HG02970 (cell line): ENCODE results near the gene PTPRG.

Source experiments
- ATAC-seq: cut with Tn5 transposase; IDR thresholded peaks from one replicate; pipeline ENCODE4 v1.9.1; 2021; ENCODE audit warnings: mild to moderate bottlenecking, moderate library complexity, moderate number of reproducible peaks; ENCODE audit not compliant: unreplicated experiment, low FRiP score

The PTPRG gene

DNA sequence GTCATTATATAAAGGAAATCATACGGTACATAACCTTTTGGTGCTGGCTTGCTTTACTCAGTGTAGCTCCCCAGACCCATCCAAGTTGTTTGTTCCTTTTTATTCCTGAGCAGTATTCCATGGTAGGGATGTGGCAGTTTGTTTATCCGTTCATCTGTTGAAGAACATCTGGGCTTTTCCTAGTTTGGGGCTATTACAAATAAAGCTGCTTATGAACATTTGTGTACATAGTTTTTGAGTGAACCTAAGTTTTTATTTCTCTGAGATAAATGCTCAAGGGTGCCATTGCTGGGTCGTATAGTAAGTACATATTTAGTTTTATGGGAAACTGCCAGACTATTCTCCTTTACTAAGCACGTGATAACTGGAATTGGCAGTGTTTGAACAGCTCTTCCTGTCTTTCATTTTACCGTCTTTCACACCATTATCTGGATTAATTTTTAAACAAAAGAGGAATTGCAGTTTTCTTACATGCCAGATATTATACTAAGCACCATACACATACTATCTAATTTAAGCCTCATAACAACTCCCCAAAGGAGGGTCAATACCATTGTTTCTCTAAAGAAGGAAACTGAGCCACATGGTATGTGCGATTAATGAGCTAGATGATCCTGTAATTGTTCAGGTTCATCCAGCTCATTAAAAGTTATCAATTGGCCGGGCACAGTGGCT is 85.6 kb downstream of the PTPRG start:
- ATAC-seq: no peak

DNA sequence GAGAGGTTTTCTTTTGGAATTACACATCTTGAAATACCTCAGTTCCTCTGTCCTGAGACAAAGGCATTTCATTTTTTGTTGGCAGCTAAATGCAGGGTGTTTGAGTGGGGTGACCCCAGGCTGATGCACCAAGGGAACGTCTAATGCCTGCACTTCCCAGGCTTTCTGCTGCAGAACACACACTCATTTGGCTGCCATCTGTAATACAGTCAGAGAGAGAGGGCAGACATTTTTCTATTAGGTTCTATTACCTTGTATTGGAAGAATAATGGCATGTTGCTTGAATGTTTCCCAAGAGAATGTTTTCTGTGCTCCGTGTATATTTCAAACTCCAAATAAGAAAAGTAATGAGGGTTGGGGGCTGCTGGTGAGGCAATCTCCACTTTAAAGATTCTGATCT is 87.1 kb downstream of the PTPRG start:
- no peak for ATAC-seq

DNA sequence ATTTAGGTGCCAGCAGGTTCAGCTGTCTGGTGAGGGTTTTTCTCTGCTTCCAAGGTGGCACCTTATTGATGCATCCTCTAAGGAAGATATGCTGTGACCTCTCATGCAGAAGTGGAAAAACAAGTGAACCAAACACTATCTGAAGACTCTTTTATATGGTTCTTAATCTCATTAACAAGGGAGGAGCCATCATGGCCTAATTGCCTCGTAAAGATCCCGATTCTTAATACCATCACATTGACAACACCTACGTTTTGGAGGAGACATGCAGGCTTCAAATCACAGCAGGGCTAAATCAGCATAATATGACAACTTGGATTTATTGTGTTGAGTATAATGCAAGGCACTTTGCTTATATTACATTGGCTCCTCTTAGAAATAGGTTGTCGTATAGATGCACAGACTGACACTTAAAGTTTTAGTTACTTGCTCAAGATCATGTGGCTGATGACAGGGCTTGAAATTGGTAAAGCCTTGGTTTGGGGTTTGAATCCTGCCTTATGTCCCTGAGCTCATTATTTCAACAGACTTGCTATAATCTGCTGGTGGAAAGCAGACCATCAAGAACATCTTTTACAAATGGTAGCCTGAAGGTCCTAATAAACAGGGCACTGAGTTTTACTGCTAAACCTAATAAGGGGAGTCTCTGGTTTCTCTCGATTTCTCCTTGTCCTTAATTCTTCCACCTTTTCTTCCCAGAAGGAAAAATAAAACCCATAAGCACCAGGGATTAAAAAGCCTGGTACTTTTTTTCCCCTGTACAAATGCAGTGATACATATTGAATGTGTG is 88.2 kb downstream of the PTPRG start:
- ATAC-seq: no peak

DNA sequence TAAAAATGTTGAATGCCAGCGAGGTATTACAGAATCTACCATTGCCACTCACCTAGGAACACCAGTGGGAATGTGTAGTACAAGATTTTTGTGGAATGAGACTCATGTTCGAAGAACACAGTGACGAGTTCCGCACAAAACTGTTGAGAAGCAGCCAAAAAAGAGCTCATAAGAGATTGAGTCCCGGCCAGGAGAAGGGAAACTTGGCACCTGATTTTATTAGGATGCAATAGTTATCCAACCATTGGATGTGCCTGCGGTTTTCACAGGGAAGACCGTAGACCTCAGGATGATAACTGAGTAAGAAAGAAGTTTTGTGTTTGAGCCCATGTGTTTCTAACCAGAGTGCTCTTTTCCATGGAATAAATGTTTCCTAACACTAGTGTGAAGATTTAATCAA is 88.9 kb downstream of the PTPRG start:
- ATAC-seq: no peak

DNA sequence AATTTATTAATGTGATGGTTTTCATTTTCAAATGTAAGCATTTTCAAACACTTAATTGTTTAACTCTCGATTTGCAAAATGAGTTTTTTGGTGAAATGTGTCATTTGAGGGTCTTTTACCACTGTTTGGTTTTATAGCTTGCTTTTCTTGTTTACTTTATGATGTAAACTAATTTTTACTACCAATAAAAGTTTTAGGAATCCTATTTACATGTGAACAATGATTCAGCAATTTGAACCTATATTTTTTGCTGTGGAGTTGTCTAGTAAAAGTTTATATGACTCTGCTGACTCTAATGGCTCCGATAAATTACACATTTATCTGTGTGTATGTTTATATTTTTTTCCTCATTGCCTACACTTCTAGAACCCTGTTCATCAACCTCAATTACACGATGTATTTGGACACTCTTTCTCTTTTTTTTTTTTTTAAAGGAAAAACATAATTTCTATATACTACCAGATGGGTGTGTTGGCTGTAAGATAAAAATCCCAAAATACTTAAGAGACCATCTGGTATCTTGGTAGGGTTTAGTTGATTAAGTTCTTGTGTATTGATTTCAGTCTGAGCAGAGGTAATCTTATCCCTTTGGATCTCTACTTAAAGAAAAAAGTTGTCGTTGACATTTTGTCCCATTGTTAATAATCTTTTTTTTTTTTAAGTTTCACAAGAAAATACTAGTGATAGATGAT is 89.5 kb downstream of the PTPRG start:
- no peak for ATAC-seq

DNA sequence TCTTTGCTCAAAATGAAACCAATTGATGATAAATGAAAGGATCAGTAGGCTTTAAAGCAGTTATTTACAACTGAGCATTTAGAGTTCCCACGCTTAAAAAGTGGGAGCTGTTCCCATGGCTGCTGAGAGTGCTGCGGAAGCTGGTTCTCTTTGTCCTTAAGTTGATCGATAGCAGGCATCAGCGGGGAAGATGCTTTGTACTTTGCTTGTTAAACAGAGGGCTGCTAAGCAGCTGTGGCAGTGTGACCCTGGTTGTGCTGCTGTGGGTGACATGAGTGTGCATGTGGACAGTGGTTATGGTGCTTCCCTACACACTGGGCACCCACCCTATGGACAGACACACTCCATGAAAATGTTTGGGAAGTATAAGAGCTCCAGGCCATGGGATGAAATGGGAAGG is 96.3 kb downstream of the PTPRG start:
- no peak for ATAC-seq

DNA sequence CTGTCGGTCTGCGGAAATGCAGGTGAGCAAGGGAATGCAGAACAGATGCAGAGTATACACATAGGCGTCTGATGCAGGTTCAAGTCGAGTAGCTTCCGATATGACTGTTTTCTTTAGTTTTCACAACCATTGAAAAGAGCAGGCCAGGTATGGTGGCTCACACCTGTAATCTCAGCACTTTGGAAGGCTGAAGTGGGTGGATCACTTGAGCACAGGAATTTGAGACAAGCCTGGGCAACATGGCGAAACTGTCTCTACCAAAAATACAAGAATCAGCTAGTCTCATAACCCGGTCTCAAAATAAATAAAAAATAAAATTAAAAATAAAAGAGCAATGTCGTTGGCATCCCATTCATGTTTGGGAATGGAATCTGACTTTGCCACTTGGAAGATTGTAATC is 101.5 kb downstream of the PTPRG start:
- ATAC-seq: no peak

DNA sequence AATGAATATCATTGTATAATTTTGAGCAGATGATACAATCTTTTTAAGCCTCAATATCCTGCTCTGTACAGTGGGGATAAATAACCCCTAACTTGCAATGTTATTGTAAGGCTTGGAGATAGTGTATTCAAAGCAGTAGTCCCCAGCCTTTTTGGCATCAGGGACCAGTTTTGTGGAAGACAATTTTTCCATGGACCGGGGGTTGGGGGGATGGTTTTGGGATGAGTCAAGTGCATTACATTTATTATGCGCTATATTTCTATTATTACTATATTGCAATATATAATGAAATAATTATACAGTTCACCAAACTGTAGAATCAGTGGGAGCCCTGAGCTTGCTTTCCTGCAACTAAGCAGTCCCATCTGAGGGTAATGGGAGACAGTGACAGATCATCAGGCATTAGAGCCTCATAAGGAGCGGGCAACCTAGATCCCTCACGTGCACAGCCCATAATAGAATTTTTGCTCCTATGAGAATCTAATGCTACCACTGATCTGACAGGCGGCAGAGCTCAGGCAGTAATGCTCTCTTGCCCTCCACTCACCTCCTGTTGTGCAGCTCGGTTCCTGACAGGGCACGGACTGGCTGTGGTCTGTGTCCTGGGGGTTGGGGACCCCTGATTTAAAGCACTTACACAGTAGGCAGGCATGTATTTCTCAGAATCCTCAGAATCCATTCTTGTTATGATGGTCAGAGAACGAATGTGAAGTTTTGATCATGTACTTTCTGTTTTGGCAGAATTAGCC is 102.2 kb downstream of the PTPRG start:
- ATAC-seq: no peak

DNA sequence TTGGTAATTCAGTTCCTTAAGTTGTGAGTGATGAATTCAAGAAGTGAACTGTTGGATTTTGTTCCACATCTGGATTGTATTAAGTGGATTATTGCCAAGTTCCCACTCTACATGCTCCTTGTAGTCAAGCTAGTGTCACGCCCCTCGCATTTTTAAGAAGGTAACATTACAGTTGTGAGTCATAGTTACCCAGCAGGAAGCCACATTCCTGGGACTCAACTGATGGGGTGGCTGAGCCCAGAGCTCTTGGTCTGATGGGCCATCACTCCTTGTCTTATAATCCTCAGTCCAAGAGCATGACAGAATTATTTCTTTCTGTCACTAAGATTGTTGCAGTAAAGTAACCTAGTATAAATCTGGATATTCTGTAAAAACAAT is 102.7 kb downstream of the PTPRG start:
- no peak for ATAC-seq

DNA sequence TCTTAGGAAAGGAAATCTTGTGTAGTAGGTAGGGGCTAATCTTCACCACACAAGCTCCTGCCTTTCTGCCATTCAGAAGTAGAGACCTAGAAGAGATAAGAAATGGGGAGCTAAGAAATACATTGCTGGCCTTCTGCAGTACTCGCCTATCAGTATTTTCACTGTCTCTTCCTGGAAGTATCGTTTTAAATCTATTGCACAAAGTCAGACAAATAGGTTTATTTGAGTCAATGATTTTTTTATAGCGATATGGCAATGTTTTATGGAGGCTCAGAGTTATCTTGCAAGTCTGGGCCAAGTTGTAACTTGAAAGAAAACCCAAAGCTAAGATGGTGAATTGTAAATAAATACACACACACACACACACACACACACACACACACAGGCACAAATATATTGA is 103.8 kb downstream of the PTPRG start:
- ATAC-seq: no peak

DNA sequence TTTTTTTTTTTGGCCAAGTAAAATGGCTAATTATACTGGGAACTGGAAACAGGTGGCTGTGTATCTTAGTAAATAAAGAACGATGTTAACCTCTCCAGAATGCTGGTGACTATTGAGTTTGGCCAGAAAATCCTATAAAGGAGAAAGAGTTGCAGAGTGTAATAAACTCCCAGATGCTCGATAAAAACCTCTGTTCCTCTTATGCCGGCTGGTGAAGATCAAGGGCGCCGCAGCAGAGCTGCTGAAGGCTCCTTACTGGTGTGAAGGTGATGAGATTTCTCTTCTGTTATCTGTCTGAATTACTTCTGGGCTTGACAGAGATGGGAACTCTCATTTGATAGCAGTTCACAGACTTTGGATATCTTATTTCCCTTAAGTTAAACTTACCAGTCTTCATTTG is 104.6 kb downstream of the PTPRG start:
- no peak for ATAC-seq

DNA sequence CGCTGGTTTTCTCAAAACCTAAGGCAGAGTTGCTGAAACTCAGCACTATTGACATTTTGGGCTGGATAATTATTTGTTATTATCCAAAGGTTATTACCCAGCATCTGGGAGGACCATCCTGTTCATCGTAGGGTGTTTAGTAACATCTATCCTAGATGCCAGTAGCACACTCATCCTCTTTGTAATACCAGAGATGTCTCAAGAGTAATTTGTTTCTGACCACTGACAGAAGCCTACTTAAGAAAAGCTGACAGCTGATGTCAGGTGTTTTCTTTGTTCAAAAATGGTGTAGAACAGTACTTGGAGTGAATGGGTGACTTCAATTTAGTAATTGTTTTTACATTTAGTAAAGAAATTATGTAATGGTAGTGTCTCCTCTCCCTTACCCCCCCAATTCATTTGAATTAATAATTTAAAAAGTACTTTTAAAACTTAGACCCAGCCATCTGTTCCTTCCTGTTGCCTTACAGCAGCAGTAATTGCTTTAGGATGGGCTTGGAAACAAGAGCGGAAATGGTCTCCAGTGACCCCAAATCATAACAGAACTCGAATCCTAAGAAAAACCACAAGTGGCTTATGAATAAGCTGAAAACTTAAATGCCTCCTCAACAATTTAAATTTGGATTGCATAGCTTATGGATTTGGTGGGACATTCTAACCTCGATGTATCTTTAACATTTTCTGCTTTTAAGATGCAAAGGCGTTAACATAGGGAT is 105.4 kb downstream of the PTPRG start:
- ATAC-seq: no peak

DNA sequence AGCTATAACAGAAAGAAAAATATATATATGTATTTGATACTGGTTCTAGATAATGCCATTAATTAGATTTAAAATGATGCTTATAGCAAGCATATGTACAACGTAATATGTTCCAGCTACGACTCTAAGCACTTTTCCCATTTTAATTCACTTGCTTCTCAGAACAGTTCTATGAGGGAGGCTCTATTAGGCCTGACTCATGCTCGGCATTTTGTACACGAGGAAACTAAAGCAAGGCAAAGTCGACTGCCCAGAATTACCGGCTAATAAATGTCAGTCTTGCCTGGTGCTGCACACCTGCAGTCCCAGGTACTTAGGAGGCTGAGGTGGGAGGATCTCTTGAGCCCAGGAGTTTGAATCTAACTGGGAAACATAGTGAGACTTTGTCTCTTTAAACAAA is 106.0 kb downstream of the PTPRG start:
- ATAC-seq: no peak

DNA sequence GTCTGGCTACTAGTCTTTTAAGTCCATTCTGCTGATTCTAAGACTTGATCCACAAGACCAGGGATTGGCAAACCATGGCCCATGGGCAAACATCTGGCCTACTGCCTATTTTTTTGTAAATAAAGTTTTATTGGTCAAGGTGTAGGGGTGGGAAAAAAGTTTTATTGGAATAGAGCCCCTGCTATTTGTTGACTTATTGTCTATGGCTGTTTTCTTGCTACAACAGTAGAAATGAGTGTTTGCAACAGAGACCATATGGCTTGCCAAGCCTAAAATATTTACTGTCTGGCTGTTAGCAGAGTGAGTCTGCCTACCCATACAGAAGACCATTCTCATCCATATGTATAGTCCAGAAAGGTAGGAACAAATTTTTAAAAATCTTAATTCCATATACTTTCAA is 106.4 kb downstream of the PTPRG start:
- no peak for ATAC-seq

DNA sequence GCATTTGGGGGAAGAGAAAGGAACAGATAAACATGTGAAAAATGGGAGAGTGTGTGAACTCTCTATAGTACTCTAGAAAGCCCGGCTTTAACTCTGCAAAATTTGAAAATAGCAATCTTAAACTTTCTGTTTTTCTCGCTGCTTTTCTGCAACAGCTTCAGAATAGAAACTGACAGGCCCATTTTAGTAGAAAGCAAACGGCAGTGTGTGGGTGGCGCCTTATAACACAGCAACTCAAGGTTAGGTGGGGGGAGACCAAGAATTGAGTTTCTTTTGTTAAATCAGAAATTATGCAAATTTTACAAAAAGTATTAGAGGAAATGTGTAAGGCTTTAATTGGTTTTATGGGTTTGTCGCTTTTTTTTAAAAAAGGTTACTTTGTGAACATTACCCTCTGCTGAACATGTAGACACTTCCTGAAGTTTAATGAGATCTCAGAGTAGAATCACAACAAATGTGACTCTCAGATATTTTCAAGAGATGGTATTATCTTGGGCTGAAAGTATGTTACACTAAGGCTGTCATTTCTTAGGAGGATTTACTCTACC is 107.0 kb downstream of the PTPRG start:
- ATAC-seq: no peak

DNA sequence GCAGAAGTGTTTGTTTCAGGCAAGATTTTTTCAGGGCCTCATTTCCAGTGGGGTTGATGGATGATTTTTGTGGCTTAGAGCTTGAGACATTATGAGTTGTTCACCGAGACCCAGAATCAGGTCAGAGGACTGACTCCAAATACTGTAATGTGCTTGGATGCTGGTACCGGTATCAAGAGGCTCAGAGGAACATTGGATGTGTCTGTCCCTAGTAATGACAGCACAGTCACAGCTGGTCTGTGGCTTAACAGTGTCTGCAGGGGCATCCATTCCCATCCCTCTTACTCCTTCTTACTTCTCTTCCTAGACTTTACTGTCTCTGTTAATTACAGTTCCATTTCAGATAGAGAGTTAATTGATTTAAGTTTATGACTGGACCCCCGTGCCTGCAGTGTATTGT is 107.8 kb downstream of the PTPRG start:
- no peak for ATAC-seq

DNA sequence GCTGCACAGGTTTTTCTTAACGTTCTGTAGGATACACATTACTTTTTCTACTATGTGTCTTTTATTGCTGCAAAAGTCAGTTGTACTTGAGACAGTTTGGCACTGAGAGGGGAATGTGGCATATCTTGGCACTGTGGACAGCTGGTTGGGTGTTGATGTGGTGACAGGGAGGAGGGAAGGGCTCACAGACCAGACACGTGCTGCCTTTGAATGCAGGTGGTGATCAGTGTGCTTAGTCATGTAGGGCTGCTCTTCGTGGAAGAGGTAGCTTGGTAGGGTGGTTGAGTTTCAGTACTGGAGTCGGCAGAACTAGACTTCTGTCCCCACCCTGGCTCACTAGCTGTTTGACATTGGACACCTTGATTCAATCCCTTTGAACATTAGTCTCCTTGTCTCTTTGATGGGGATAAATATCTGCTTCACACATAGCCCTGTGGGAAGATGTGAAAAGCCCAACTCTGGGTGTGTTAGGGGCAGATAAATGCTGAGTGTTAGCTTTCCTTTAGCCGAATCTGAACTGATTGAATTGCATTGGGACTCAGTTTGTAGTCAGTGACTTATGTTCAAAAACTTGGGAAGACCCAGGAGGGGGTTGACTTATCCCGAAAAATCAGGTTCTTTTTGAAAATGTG is 108.4 kb downstream of the PTPRG start:
- ATAC-seq: no peak

DNA sequence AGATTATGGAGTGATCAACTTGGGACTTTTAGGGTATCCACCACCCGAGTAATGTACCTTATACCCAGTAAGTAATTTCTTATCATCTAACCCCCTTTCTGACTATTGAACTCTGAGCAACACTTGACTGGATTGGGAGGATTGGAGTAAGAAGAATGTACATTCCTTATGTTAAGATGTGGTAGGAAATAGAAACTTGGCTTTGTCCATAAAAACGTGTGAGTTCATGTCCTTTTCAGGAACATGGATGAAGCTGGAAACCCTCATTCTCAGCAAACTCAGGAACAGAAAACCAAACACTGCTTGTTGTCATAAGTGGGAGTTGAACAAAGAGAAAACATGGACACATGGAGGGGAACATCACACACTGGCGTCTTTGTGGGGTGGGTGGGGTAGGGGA is 112.3 kb downstream of the PTPRG start:
- ATAC-seq: no peak

DNA sequence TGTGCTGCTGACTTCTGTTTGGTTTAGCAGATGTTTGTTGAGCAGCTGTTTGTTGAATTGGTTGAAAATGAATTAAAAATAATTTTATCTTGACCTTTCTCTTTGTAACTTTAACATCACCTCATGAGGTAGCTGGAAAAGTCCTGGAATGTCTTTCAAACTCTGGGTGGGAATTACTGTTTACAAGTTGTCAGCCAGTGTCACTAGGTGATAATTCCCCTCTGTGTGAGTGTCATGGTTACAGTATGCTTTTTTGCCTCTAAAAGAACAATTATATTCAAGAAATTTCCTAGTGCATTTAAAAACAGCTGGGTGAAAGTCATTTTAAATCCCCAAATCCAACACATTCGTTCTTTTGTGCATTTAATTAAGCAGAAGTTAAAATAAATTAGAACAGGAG is 113.2 kb downstream of the PTPRG start:
- no peak for ATAC-seq

DNA sequence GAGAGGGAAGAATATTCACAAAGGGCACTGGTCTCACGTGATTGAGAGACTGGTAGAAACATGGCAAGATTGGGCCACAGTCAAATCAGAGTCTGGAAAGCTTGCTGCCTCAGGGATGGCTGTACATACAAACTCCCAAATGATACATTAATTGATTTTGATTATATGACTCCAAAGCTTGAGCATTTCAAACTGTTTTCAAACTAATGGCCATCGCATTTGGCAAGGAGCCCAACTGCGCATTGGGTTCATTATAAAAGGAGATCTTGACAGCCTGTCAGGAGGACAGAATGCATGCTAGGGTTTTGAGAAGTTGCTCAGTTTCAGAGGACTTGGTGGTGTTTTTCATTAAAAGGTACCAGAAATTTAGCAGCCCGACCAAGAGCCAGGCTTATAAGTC is 117.7 kb downstream of the PTPRG start:
- ATAC-seq: no peak
